ENCODE results near the gene STXBP1.

- no peak for TF ChIP-seq POLR2AphosphoS5 (IDR thresholded peaks at IDR 0.05; ENCODE audit: low read depth, low read length)
- TF ChIP-seq POLR2A (IDR thresholded peaks at IDR 0.05; ENCODE audit: low read depth, low read length): no peak
- TF ChIP-seq TAF1 (IDR thresholded peaks at IDR 0.05; ENCODE audit: borderline replicate concordance, low read depth, low read length): no peak
Measured at GRCh38 chr9:127637322-127637847, 25.3 kb downstream of the STXBP1 start.
